Left hindlimb (tissue), 1 donor: ENCODE results near the gene PEAK1.
A peak's percentile ranks its signal among the peaks of the same experiment; 100 is the strongest.

Experiments used
- DNase-seq: peaks from one replicate; pipeline ENCODE4 v3.0.0-alpha.2; 2018

The PEAK1 gene

GRCh38 chr15:77083381-77084160 lies 336.3 kb downstream of the PEAK1 start:
- peak; percentile 68 for DNase-seq

DNA sequence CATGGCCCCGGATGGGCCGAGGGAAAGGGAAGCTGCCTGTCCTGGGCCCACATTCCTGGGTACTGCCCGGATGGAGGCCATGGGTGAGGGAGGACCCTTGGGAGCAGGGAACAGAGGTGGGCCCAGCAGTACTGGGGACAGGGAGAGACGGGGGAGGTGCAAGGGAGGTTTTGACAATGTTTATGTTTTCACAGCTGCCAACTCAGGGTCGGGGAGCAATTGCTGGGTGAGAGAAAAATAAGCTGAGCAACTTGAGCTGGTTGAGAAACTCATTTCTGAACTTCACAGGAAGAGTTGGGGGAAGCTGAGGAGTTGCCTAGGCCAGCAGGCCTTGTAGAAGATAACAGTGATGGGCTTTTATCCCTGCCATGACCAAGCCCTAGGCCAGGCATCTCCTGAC lies 337.9 kb downstream of the PEAK1 start:
- no peak for DNase-seq

DNA sequence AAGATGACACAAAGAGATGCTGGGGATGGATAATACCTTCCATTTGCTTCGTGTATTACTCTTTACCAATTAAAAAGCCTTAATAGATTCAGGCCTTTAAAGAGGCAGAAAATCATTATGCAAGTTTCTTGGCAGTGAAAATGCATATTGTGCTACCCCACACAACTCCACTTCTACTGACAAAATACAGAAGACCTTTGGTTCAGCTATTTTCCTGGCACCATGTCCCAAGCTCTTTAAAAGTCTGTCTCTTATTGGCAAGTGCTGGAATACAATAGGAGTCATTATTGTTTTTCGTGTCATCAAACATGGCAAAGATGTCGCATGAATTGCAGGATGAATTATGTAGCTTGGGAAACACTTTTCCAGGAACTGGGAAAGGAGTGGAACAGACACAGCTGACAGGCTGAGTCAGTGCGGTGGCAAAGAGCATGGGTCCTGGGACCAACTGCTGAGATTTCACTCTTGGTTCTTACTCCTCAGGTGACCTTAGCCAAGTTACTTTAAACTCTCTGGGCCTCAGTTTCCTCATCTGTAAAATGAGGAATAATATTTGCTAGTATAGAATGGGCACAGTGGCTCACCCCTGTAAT lies 343.5 kb downstream of the PEAK1 start:
- no peak for DNase-seq

DNA sequence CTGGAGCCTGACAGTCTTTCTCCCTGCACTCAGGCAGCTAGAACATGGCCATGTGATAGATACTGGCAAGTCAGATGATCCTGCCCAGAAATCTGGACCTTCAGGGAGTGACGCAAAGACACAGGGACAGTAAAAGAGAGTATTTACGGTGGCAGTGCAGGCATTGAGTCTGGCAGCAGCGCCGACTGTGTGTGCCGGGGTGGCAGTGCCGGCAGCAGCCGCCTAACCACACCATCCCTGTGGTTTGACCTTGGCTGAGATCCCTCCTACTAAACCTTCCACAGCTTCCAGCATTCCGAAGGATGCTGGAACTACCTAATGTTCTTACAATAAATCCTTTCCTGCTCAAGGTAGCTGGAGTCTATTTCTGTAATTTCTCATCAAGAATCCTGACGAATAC lies 344.4 kb downstream of the PEAK1 start:
- no peak for DNase-seq

GRCh38 chr15:77074350-77074749 lies 345.6 kb downstream of the PEAK1 start:
- DNase-seq = no peak

DNA sequence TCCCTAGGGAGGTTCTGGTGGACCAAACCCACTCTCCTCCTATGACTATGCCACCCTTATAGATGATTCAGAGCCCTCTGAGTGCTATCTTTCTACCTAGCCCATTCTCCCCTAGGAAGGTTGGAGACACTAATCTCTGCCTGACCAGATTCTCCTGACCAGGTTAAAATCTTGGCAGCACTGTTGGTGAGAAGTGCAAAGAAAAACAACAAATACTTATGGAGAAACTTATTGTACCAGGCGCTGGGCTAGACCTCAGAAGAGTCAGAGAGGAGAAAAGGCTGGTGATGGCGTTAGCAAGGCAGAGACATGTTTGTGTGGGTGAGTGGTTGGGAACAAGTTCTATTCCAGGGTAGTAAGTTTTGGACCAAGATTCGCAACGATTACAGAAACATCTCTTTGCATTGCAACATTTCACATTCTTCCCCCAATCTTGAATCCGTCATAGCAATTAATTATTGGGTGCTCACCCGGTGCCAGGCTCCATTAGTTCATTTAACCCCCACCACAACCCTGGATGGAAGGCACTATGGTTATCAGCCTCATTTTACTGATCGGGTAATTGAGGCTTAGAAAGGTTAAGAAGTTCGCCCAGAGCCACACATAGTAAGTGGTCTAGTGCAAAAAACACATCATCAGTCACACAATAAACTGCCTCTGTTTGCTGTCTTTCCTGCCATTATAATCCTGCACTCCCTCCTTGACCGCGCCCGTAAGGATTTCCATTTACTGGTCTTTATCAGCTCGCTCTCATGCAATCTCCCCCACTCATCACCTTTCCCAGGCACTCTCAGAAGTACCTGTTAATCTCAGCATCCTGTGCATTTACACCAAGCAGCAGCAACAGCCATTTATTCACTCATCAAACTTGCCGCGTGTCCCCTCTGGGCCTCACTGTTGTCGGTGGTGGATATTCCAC lies 348.3 kb downstream of the PEAK1 start:
- DNase-seq = no peak

GRCh38 chr15:77070495-77071304 lies 349.2 kb downstream of the PEAK1 start, which contains the start of gene TSPAN3:
TSPAN3 (minus strand) TSS chr15:77071109; CDS start chr15:77070954, 155 bp downstream.
- peak; percentile 96 for DNase-seq

- DNase-seq = no peak
Observed at GRCh38 chr15:77070180-77070494, 349.8 kb downstream of the PEAK1 start.

- no peak for DNase-seq
Observed at GRCh38 chr15:77069521-77070121, 350.3 kb downstream of the PEAK1 start.

- no peak for DNase-seq
Observed at GRCh38 chr15:77068633-77069032, 351.3 kb downstream of the PEAK1 start.

DNA sequence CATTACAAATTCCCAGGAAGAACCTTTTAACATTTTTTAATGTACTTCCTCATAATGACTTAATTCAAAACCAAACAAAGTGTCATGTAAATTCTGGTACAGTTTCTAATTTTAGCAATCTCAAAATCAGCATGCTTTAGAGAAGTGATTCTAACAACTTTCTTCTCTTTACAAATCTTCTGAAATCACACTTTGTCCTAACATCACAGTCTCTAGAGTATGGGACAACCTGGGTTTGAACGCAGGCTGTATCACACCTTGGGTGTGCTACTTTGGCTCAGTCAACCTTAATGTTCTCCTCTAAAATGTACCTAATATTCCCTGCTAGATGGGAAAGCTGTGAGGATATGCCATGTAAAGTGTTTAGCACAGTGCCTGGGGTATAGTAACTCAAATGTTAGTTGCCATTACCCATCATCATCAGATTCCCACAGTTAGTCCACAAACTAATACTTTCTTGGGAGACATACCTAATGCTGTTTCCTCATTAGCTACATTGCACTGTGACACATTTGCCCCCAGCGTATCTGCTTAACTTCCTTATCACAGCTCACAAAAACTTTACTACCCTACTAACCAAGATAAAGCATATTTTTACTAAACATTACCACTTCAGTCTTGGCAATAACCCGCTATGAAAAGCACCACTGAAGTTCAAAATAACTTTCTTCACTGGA lies 352.1 kb downstream of the PEAK1 start:
- no peak for DNase-seq

DNA sequence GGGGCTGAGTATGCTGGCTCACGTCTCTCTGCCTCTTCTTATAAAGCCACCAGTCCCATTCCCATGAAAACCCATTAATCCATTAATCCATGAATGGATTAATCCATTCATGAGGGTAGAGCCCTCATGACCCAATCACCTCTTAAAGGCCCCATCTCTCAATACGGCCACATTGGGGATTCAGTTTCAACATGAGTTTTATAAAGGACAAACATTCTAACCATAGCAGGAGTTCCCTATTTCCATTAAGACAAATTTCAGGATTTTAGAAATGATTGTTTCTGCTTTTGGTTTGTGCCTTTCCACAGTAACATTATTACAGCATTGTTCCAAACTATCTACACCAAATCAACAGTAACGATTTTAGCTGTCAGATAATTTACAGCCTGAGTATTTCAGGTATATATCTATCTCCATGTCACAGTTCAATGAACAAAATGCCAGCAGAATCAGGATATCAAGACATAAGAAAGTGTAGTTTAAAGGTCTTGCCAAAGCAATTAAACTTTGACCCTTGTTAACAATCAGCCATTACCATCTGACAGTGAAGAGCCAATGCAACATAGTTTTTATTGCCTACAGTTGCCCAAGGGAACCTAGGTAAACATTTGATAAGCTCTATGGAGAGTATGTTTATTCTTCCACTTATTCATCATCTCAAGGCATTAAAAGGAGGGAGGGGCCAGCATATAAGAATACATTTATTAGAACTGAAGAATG lies 352.8 kb downstream of the PEAK1 start:
- no peak for DNase-seq

GRCh38 chr15:77064539-77065308 lies 355.2 kb downstream of the PEAK1 start:
- DNase-seq = no peak

- DNase-seq = no peak
Observed at GRCh38 chr15:77064063-77064462, 355.8 kb downstream of the PEAK1 start.

- no peak for DNase-seq
Observed at GRCh38 chr15:77063249-77063648, 356.7 kb downstream of the PEAK1 start.

DNA sequence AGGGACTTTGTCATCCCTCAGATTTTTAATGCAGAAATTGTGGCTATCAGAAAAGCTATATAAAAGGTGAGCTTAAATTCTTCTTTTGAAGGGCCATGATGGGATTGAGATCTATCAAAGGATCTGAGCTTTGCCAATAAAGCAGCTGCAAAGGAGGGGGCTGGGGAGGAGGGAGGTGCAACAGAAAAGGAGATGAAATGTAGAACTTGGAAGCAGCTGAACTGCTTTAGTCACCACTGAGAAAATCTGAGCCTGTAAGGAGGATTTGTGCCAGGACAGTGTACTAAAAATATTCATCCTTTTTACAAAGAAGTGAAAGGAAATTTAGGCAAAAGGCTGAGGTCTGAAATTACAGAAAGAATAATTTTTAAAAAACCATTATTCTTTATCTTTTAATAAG lies 359.4 kb downstream of the PEAK1 start:
- DNase-seq = no peak

DNA sequence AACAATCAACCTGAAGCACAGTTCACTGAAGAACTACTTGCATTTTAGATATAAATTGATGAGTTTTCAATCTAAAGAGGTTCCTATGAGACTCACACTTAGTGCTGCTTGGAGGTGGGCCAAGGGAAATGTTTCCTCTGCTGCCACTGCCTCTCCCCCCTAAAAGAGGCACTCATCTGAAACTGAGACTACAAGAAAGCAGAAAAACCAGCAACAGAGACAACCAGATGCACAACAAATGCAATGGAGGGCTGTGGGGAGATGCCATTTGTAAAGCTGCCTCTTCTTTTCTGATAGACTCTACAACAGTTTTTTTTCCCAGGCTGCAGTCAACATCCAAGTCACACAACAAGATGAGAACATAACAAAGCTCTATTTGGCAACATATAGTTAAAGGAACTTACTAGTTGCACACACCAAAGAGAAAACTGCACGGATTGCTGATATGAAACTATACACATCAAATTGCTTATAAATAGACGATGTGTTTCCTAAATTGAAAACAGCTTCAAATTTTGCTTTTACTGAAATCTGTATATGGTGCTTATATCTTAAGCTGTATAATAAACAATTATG lies 360.0 kb downstream of the PEAK1 start:
- DNase-seq = no peak

DNA sequence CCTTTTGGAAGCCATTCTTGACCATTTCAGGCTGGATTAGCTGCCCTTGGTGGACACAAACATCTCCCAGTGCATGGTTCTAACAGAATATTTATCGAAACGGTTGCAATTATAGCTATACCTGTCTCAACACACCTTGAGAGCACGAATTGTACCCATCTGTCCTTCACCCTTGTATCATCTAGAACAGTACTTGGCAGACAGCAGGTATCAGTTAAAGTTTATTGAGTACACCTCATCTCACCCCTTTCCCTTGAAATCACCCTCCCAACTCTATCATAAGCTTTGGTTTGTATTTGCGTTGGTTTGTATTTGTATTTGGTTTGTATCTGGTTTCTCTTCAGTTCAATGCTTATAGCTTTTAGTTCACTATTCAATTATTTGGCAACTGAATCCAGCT lies 361.4 kb downstream of the PEAK1 start:
- DNase-seq = no peak

GRCh38 chr15:77057685-77058084 lies 362.2 kb downstream of the PEAK1 start:
- no peak for DNase-seq

DNA sequence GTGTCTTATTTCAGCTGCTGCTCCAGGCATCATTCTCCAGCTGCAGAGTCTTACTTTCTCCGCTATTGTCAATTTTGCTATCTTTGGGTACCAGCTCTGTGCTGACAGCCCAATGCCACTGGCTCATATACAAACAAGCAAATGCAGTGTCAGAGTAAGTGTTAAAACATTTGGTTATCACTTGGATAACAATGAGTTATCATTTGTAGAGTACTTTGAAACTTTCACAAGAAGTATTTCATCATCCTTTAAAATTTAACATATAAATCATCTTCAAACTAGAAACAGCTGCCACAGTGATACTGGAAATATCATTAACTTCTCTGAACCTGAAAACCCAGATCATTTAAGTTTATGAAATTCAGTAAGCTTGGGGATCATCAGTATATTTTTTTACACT lies 362.8 kb downstream of the PEAK1 start:
- DNase-seq = no peak
